GM12878 (cell line): ENCODE data around the gene APBB1IP. TPM values are rescaled to one million over a fixed set of nuclear protein-coding genes. Genes with fewer than 3 reads are reported as not detected.

Source experiments
- ATAC-seq: fragments of 200-7000 bp; cut with Tn5 transposase; 3 replicates; pipeline ENCODE4 v1.9.1; 2020; ENCODE audit warnings: mild to moderate bottlenecking, moderate library complexity
- BruUV-seq: library from RNA; stranded (reverse); fragments of 400-500 nt; replicated peaks from 2 replicates; lab custom pipeline; 2021; lab: Mats Ljungman, UMichigan
- CTCF ChIA-PET: fragments of 300-600 bp; sonication (Branson Sonifier 250); formaldehyde crosslinking; extraction: SDS; loops from one replicate; lab custom pipeline; 2021; ENCODE audit warnings: inconsistent platforms; lab: Yijun Ruan, JAX
- POLR2A ChIA-PET: fragments of 350-600 bp; formaldehyde crosslinking; extraction: SDS; loops from one replicate; lab custom pipeline; 2021; ENCODE audit warnings: inconsistent platforms; lab: Charles Lee
- RAD21 ChIA-PET: fragments of 300-600 bp; sonication (Branson Sonifier 250); formaldehyde crosslinking; loops from one replicate; lab custom pipeline; 2023; ENCODE audit warnings: antibody characterized with exemption; ENCODE audit not compliant: unreplicated experiment; lab: Charles Lee
- SMC1A ChIA-PET: fragments of 300-600 bp; sonication (Branson Sonifier 250); formaldehyde crosslinking; loops from one replicate; lab custom pipeline; 2023; ENCODE audit not compliant: unreplicated experiment, uncharacterized antibody; lab: Charles Lee
- DNase-seq: peaks from one replicate; pipeline ENCODE4 v3.0.0-alpha.2; 2011; ENCODE audit warnings: low read depth, low spot score
- FAIRE-seq: peaks from 3 replicates; lab custom pipeline; 2011; peaks lifted over from hg19 to GRCh38; lab: Jason Lieb, UNC
- H2AFZ ChIP-seq: 2 replicates; pipeline ENCODE4 v1.6.0; 2011; ENCODE audit warnings: low read depth, low read length, control low read depth; ENCODE audit not compliant: control insufficient read depth
- H3K27ac ChIP-seq: 2 replicates; pipeline ENCODE4 v1.5.1; 2011; ENCODE audit warnings: control low read depth; ENCODE audit not compliant: control insufficient read depth, insufficient read depth
- H3K27me3 ChIP-seq, 2 experiments: replicated peaks in 1 of 2; 2 replicates each; pipeline versions ENCODE4 v1.6.0 to v1.6.1; 2011; ENCODE audit warnings: low read length in 1 of 2; ENCODE audit not compliant: control insufficient read depth in 2 of 2, insufficient read depth in 2 of 2
- H3K36me3 ChIP-seq, 2 experiments: 2 replicates each; pipeline ENCODE4 v1.5.1; 2011; ENCODE audit warnings: low read length in 1 of 2; ENCODE audit not compliant: control insufficient read depth in 2 of 2, insufficient read depth in 2 of 2
- H3K4me1 ChIP-seq: 2 replicates; pipeline ENCODE4 v1.6.1; 2011; ENCODE audit warnings: mild to moderate bottlenecking, low read length, moderate library complexity, mixed read lengths; ENCODE audit not compliant: control insufficient read depth, insufficient read depth
- H3K4me2 ChIP-seq: 2 replicates; pipeline ENCODE4 v1.6.0; 2011; ENCODE audit warnings: control low read depth; ENCODE audit not compliant: control insufficient read depth, insufficient read depth
- H3K4me3 ChIP-seq: fragments of 200-600 bp; sonication (generic); 2 replicates; pipeline ENCODE4 v1.5.1; 2016
- H3K79me2 ChIP-seq: 2 replicates; pipeline ENCODE4 v1.6.0; 2011; ENCODE audit warnings: low read length; ENCODE audit not compliant: control insufficient read depth, insufficient read depth
- H3K9ac ChIP-seq: 2 replicates; pipeline ENCODE4 v1.8.0; 2011; ENCODE audit warnings: low read length, control low read depth, mixed read lengths; ENCODE audit not compliant: control insufficient read depth, insufficient read depth
- H3K9me3 ChIP-seq: replicated peaks from 3 replicates; pipeline ENCODE4 v1.5.1; 2011; ENCODE audit warnings: mild to moderate bottlenecking, low read length; ENCODE audit not compliant: control insufficient read depth, insufficient read depth
- H4K20me1 ChIP-seq: 2 replicates; pipeline ENCODE4 v1.6.0; 2011; ENCODE audit not compliant: control insufficient read depth, insufficient read depth
- CHD4 ChIP-seq: fragments of 200-600 bp; sonication (generic); IDR thresholded peaks from 2 replicates; pipeline ENCODE4 v1.6.1; 2016; ENCODE audit warnings: mild to moderate bottlenecking
- GABPA ChIP-seq: IDR thresholded peaks from 2 replicates; pipeline ENCODE4 v1.6.1; 2014; ENCODE audit warnings: antibody characterized with exemption, low read depth, mild to moderate bottlenecking, inconsistent platforms
- SMAD5 ChIP-seq: IDR thresholded peaks from 2 replicates; pipeline ENCODE4 v1.6.1; 2016; ENCODE audit warnings: antibody characterized with exemption, low read depth
- SMARCA5 ChIP-seq: fragments of 450-650 bp; IDR thresholded peaks from 2 replicates; pipeline ENCODE4 v1.6.1; 2017; ENCODE audit warnings: mild to moderate bottlenecking
- SMC3 ChIP-seq: IDR thresholded peaks from 2 replicates; pipeline ENCODE4 v1.6.1; 2011; ENCODE audit warnings: low read length, improper control_type of control experiment, borderline replicate concordance
- TBL1XR1 ChIP-seq: IDR thresholded peaks from 2 replicates; pipeline ENCODE4 v1.6.1; 2012; ENCODE audit warnings: low read depth, low read length, improper control_type of control experiment
- ZZZ3 ChIP-seq: IDR thresholded peaks from 2 replicates; pipeline ENCODE4 v1.6.1; 2011; ENCODE audit warnings: low read depth; ENCODE audit not compliant: control insufficient read depth, insufficient read length
- WGBS: methylation state at CpG from one replicate; pipeline ENCODE4 v1.1.6; 2016; ENCODE audit warnings: low lambda C conversion rate; ENCODE audit not compliant: insufficient replicate concordance, insufficient coverage; ENCODE audit errors: missing lambda C conversion rate; 5-methylcytosine and 5-hydroxymethylcytosine counted together
- in situ Hi-C: fragments of 300-500 bp; cut with MboI; formaldehyde crosslinking; loops from 9 replicates; pipeline ENCODE4 v1.14.3; 2018; ENCODE audit warnings: mixed read lengths
- intact Hi-C: fragments of 100-400 bp; cut with micrococcal nuclease; formaldehyde crosslinking; loops from one replicate; pipeline ENCODE4 v1.14.2; 2022; ENCODE audit not compliant: unreplicated experiment
- polyA plus RNA-seq, 11 experiments: library from polyadenylated mRNA; depleted of rRNA in 4 of 11; unstranded in 6 of 11; stranded (reverse) in 5 of 11; fragments of >200 nt; fragmentation: Nextera tagmentation in 4 of 11; fragmentation: Illumina TruSeq in 1 of 11; extraction: Ambion mirVana in 4 of 11; extraction: Trizol in 1 of 11; gene quantifications; 1 replicate in 1 of 11; 2 replicates in 10 of 11; pipeline versions ENCODE4 v1.2.1 to v1.2.3, GENCODE V29; 2011 to 2016; ENCODE audit warnings: inconsistent platforms in 2 of 11, missing spikeins in 2 of 11, low read depth in 1 of 11
- total RNA-seq, 4 experiments: library from RNA; depleted of rRNA in 3 of 4; stranded (reverse); fragments of >200 nt in 3 of 4; fragmentation: Illumina TruSeq in 1 of 4; extraction: Trizol in 1 of 4; gene quantifications; 2 replicates each; pipeline versions ENCODE4 v1.2.1 to v1.2.3, GENCODE V29; 2013 to 2021
- TF ChIP-seq, protein P1 (sequence below): IDR thresholded peaks from 2 replicates; pipeline ENCODE4 v1.6.1; 2012; ENCODE audit warnings: improper control_type of control experiment, low read depth, low read length; ENCODE audit not compliant: insufficient replicate concordance
- TF ChIP-seq, protein P2 (sequence below): fragments of 450-650 bp; IDR thresholded peaks from 2 replicates; pipeline ENCODE4 v1.6.1; 2017; ENCODE audit warnings: borderline replicate concordance
- TF ChIP-seq, protein P3 (sequence below): fragments of 450-650 bp; IDR thresholded peaks from 2 replicates; pipeline ENCODE4 v1.6.1; 2017; ENCODE audit warnings: mild to moderate bottlenecking, moderate library complexity

APBB1IP gene
- total and polyA plus RNA-seq, 10 of the 15 experiments (the other 5 are each of a cell fraction or from before 2014, with no cell fraction given), result 7.3 to 67.4 (median 19.9) TPM

DNA sequence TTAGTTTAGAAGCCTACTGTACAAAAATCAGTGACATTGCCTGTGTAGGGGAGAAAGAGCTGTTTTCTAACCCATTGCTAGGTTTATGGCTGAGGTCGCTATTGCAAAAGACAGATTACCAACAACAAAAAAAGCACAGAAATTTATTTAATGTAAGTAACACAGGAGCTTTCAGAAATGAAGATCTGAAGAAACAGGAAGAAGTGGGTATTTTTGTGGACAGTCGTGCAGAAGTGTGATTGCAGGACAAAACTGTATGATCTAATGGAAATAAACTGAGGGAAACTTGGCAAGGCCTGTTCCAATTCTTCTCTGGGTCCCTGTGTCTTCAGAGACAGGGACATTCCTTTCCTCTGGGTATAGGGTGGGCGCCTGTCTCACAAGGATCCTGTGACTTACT, 87.4 kb downstream of the APBB1IP start (continued):
- TF ChIP-seq, protein P1, sequence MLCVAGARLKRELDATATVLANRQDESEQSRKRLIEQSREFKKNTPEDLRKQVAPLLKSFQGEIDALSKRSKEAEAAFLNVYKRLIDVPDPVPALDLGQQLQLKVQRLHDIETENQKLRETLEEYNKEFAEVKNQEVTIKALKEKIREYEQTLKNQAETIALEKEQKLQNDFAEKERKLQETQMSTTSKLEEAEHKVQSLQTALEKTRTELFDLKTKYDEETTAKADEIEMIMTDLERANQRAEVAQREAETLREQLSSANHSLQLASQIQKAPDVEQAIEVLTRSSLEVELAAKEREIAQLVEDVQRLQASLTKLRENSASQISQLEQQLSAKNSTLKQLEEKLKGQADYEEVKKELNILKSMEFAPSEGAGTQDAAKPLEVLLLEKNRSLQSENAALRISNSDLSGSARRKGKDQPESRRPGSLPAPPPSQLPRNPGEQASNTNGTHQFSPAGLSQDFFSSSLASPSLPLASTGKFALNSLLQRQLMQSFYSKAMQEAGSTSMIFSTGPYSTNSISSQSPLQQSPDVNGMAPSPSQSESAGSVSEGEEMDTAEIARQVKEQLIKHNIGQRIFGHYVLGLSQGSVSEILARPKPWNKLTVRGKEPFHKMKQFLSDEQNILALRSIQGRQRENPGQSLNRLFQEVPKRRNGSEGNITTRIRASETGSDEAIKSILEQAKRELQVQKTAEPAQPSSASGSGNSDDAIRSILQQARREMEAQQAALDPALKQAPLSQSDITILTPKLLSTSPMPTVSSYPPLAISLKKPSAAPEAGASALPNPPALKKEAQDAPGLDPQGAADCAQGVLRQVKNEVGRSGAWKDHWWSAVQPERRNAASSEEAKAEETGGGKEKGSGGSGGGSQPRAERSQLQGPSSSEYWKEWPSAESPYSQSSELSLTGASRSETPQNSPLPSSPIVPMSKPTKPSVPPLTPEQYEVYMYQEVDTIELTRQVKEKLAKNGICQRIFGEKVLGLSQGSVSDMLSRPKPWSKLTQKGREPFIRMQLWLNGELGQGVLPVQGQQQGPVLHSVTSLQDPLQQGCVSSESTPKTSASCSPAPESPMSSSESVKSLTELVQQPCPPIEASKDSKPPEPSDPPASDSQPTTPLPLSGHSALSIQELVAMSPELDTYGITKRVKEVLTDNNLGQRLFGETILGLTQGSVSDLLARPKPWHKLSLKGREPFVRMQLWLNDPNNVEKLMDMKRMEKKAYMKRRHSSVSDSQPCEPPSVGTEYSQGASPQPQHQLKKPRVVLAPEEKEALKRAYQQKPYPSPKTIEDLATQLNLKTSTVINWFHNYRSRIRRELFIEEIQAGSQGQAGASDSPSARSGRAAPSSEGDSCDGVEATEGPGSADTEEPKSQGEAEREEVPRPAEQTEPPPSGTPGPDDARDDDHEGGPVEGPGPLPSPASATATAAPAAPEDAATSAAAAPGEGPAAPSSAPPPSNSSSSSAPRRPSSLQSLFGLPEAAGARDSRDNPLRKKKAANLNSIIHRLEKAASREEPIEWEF, result no peak
- no peak for TF ChIP-seq ZZZ3
- TF ChIP-seq SMARCA5, result no peak
- TF ChIP-seq, protein P2, sequence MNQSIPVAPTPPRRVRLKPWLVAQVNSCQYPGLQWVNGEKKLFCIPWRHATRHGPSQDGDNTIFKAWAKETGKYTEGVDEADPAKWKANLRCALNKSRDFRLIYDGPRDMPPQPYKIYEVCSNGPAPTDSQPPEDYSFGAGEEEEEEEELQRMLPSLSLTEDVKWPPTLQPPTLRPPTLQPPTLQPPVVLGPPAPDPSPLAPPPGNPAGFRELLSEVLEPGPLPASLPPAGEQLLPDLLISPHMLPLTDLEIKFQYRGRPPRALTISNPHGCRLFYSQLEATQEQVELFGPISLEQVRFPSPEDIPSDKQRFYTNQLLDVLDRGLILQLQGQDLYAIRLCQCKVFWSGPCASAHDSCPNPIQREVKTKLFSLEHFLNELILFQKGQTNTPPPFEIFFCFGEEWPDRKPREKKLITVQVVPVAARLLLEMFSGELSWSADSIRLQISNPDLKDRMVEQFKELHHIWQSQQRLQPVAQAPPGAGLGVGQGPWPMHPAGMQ, result no peak
- no peak for TF ChIP-seq TBL1XR1

DNA sequence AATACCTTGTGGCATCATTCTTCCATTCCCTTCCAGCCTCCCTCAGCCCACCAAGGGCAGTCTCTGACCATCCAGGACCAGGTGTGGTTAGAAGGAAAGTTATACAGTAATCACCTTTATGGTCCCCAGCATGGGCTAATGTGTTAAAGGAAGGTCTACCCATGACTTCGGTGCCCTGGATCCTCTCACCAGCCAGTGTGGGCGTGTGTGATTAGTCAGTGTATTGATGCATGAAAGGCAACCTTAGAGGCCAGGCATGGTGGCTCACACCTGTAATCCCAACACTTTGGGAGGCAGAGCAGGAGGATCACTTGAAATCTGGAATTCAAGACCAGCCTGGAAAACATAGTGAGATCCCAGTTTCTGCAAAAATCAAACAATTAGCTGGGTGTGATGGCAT, 88.9 kb downstream of the APBB1IP start:
- no peak for FAIRE-seq
- TF ChIP-seq GABPA (no peak), CHD4 (no peak), SMC3 (no peak), SMAD5 (no peak)
- TF ChIP-seq, protein P3, sequence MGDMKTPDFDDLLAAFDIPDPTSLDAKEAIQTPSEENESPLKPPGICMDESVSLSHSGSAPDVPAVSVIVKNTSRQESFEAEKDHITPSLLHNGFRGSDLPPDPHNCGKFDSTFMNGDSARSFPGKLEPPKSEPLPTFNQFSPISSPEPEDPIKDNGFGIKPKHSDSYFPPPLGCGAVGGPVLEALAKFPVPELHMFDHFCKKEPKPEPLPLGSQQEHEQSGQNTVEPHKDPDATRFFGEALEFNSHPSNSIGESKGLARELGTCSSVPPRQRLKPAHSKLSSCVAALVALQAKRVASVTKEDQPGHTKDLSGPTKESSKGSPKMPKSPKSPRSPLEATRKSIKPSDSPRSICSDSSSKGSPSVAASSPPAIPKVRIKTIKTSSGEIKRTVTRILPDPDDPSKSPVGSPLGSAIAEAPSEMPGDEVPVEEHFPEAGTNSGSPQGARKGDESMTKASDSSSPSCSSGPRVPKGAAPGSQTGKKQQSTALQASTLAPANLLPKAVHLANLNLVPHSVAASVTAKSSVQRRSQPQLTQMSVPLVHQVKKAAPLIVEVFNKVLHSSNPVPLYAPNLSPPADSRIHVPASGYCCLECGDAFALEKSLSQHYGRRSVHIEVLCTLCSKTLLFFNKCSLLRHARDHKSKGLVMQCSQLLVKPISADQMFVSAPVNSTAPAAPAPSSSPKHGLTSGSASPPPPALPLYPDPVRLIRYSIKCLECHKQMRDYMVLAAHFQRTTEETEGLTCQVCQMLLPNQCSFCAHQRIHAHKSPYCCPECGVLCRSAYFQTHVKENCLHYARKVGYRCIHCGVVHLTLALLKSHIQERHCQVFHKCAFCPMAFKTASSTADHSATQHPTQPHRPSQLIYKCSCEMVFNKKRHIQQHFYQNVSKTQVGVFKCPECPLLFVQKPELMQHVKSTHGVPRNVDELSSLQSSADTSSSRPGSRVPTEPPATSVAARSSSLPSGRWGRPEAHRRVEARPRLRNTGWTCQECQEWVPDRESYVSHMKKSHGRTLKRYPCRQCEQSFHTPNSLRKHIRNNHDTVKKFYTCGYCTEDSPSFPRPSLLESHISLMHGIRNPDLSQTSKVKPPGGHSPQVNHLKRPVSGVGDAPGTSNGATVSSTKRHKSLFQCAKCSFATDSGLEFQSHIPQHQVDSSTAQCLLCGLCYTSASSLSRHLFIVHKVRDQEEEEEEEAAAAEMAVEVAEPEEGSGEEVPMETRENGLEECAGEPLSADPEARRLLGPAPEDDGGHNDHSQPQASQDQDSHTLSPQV, result no peak

More for the DNA sequence above, 88.9 kb downstream of the APBB1IP start:
- no peaks in the 10 kb centered on the region for H3K27me3 ChIP-seq
- no TSS peak for BruUV-seq
- H3K36me3 ChIP-seq, result peaks cover 10 to 30% of the 10 kb centered on the region in 2 experiments
- H3K27ac ChIP-seq, result no peak overlapping the region
- in situ Hi-C loops (no loop called here), intact Hi-C loops (loop anchor here (5.0 kb wide), 1 partner anchor 50 kb away; no protein-coding TSS in a partner anchor)
- H3K79me2 ChIP-seq, result no peaks in the 10 kb centered on the region; the same call in 1 of the 2 replicates
- POLR2A ChIA-PET, result interaction anchor here (0.6 to 0.7 kb wide), 2 partner anchors 142 to 1054 kb away, joined by 5 read pairs; no protein-coding TSS in a partner anchor
- no peak overlapping the region for H3K4me2 ChIP-seq
- H4K20me1 ChIP-seq, result no peaks in the 10 kb centered on the region
- H3K9me3 ChIP-seq, result no peaks in the 10 kb centered on the region; the same call in 2 of the 3 replicates
- ATAC-seq (no peak), DNase-seq (no peak)
- no peak overlapping the region for H3K9ac ChIP-seq
- RAD21 ChIA-PET, result interaction anchor here (0.6 to 0.8 kb wide), 2 partner anchors 14 to 19 kb away, joined by 4 read pairs; no protein-coding TSS in a partner anchor
- H2AFZ ChIP-seq, result no peak overlapping the region
- H3K4me3 ChIP-seq, result no peak overlapping the region
- peaks cover 19% of the 10 kb centered on the region for H3K4me1 ChIP-seq
- WGBS, result 58% methylated on average over 2 of the region's 2 CpGs
- CTCF ChIA-PET, result no interaction called here
- SMC1A ChIA-PET, result interaction anchor here (1.6 kb wide), 1 partner anchor 74 kb away, joined by 5 read pairs; no protein-coding TSS in a partner anchor
